ENCODE data around the gene SLC25A23.
A peak's percentile ranks its signal among the peaks of the same experiment; 100 is the strongest.

SLC25A23 gene

GRCh38 chr19:6396305-6396704 is 63.3 kb downstream of the SLC25A23 start:
- no peak overlapping the region for H3K4me3 ChIP-seq (ENCODE audit: low read depth in 1 of 2, low read length in 2 of 2)
- no peak overlapping the region for H3K27ac ChIP-seq (ENCODE audit: low read length)
- H3K36me3 ChIP-seq (ENCODE audit: insufficient read depth, low read length) = peaks cover 7% of the 10 kb centered on the region
- H3K4me2 ChIP-seq (ENCODE audit: insufficient read depth, low read length) = no peak overlapping the region
- H3K9ac ChIP-seq (ENCODE audit: low read depth, low read length) = no peak overlapping the region
- H3K79me2 ChIP-seq (ENCODE audit: insufficient read depth, low read length) = peaks cover 19% of the 10 kb centered on the region
- ATAC-seq (ENCODE audit: insufficient read depth, low read depth) = no peak
- DNase-seq = no peak
- no peak for TF ChIP-seq EZH2 (IDR thresholded peaks at IDR 0.05; ENCODE audit: borderline replicate concordance, low read depth, low read length, severe bottlenecking)
- TF ChIP-seq, protein P1, sequence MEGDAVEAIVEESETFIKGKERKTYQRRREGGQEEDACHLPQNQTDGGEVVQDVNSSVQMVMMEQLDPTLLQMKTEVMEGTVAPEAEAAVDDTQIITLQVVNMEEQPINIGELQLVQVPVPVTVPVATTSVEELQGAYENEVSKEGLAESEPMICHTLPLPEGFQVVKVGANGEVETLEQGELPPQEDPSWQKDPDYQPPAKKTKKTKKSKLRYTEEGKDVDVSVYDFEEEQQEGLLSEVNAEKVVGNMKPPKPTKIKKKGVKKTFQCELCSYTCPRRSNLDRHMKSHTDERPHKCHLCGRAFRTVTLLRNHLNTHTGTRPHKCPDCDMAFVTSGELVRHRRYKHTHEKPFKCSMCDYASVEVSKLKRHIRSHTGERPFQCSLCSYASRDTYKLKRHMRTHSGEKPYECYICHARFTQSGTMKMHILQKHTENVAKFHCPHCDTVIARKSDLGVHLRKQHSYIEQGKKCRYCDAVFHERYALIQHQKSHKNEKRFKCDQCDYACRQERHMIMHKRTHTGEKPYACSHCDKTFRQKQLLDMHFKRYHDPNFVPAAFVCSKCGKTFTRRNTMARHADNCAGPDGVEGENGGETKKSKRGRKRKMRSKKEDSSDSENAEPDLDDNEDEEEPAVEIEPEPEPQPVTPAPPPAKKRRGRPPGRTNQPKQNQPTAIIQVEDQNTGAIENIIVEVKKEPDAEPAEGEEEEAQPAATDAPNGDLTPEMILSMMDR (IDR thresholded peaks at IDR 0.05; ENCODE audit: borderline replicate concordance, extremely low read depth, low read length, poor library complexity, severe bottlenecking) = no peak
- no peaks in the 10 kb centered on the region for H4K20me1 ChIP-seq (ENCODE audit: insufficient read depth, low read length)
- no peaks in the 10 kb centered on the region for H3K27me3 ChIP-seq (ENCODE audit: insufficient read depth, low read length, poor library complexity)
- H2AFZ ChIP-seq (ENCODE audit: low read depth, low read length) = no peak overlapping the region
- H3K9me3 ChIP-seq (ENCODE audit: insufficient read depth, low read length, severe bottlenecking) = no peaks in the 10 kb centered on the region
- peaks cover 22% of the 10 kb centered on the region for H3K4me1 ChIP-seq (ENCODE audit: insufficient read depth, low read length)

DNA sequence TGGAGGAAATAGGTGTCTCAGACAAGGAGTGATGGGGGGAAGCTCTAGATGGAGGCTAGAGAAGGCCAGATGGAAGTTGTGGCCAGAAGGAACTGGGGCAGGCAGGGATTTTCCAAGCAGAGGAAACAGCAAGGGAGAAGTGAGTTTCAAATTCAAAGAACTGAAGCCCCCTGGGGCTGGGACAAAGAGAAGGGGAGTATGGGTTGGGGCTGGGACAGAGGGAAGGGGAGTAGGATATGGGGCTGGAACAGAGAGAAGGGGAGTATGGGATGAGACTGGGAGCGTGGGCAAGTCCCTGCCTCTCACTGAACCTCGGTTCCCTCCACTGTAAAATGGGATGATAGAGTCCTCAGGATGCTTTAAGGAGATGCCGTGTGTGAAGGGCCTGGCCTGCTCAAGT is 64.8 kb downstream of the SLC25A23 start:
- H3K4me2 ChIP-seq (ENCODE audit: insufficient read depth, low read length) = no peak overlapping the region
- H3K4me3 ChIP-seq (ENCODE audit: low read depth in 1 of 2, low read length in 2 of 2) = no peak overlapping the region
- TF ChIP-seq, protein P1 (IDR thresholded peaks at IDR 0.05; ENCODE audit: borderline replicate concordance, extremely low read depth, low read length, poor library complexity, severe bottlenecking) = no peak
- no peak for TF ChIP-seq EZH2 (IDR thresholded peaks at IDR 0.05; ENCODE audit: borderline replicate concordance, low read depth, low read length, severe bottlenecking)
- H4K20me1 ChIP-seq (ENCODE audit: insufficient read depth, low read length) = no peaks in the 10 kb centered on the region
- peaks cover 28% of the 10 kb centered on the region for H3K4me1 ChIP-seq (ENCODE audit: insufficient read depth, low read length)
- peaks cover 24% of the 10 kb centered on the region for H3K79me2 ChIP-seq (ENCODE audit: insufficient read depth, low read length)
- H3K9me3 ChIP-seq (ENCODE audit: insufficient read depth, low read length, severe bottlenecking) = no peaks in the 10 kb centered on the region
- no peak for DNase-seq
- H3K27me3 ChIP-seq (ENCODE audit: insufficient read depth, low read length, poor library complexity) = no peaks in the 10 kb centered on the region
- no peak overlapping the region for H3K27ac ChIP-seq (ENCODE audit: low read length)
- H2AFZ ChIP-seq (ENCODE audit: low read depth, low read length) = no peak overlapping the region
- H3K9ac ChIP-seq (ENCODE audit: low read depth, low read length) = no peak overlapping the region
- ATAC-seq (ENCODE audit: insufficient read depth, low read depth) = no peak
- H3K36me3 ChIP-seq (ENCODE audit: insufficient read depth, low read length) = peaks cover 15% of the 10 kb centered on the region

GRCh38 chr19:6393983-6394412 is 65.6 kb downstream of the SLC25A23 start:
- no peak for DNase-seq
- peak overlapping the region; percentile 95 for H2AFZ ChIP-seq (ENCODE audit: low read depth, low read length)
- ATAC-seq (ENCODE audit: insufficient read depth, low read depth) = peak; percentile 21; the same call in 2 of the 3 replicates

More at GRCh38 chr19:6393983-6394412, 65.6 kb downstream of the SLC25A23 start:
- peaks cover 24% of the 10 kb centered on the region for H3K79me2 ChIP-seq (ENCODE audit: insufficient read depth, low read length)
- H3K4me2 ChIP-seq (ENCODE audit: insufficient read depth, low read length) = peak overlapping the region; percentile 79
- peaks cover 22% of the 10 kb centered on the region for H3K36me3 ChIP-seq (ENCODE audit: insufficient read depth, low read length)
- peak overlapping the region; percentile 74 for H3K9ac ChIP-seq (ENCODE audit: low read depth, low read length)
- H3K27ac ChIP-seq (ENCODE audit: low read length) = peak overlapping the region; percentile 83
- H4K20me1 ChIP-seq (ENCODE audit: insufficient read depth, low read length) = no peaks in the 10 kb centered on the region
- peak overlapping the region; percentile 51 to 69; a peak in 3 of 4 replicates for H3K4me3 ChIP-seq (ENCODE audit: low read depth in 1 of 2, low read length in 2 of 2)
- H3K27me3 ChIP-seq (ENCODE audit: insufficient read depth, low read length, poor library complexity) = no peaks in the 10 kb centered on the region
- TF ChIP-seq, protein P1 (IDR thresholded peaks at IDR 0.05; ENCODE audit: borderline replicate concordance, extremely low read depth, low read length, poor library complexity, severe bottlenecking) = no peak
- no peak for TF ChIP-seq EZH2 (IDR thresholded peaks at IDR 0.05; ENCODE audit: borderline replicate concordance, low read depth, low read length, severe bottlenecking)
- no peaks in the 10 kb centered on the region for H3K9me3 ChIP-seq (ENCODE audit: insufficient read depth, low read length, severe bottlenecking)
- H3K4me1 ChIP-seq (ENCODE audit: insufficient read depth, low read length) = peaks cover 28% of the 10 kb centered on the region
